Small intestine (tissue), 7 donors: ENCODE measurements around the gene RFX2. TPM values are rescaled to one million over a fixed set of nuclear protein-coding genes. Genes with fewer than 3 reads are reported as not detected.

Source experiments
- DNase-seq, 2 donors: peaks; one replicate each; pipeline versions ENCODE4 v3.0.0 to v3.0.0-alpha.2; 2013
- FAIRE-seq: peaks from 2 replicates; lab custom pipeline; 2012; peaks lifted over from hg19 to GRCh38; lab: Jason Lieb, UNC
- H3K27ac ChIP-seq, 3 donors: one replicate each; pipeline ENCODE4 v1.5.1; 2013; ENCODE audit warnings: low read length in 2 of 3, mild to moderate bottlenecking in 2 of 3, control low read depth in 1 of 3, inconsistent platforms in 1 of 3, low read depth in 1 of 3, moderate library complexity in 1 of 3
- H3K27me3 ChIP-seq, 3 donors: one replicate each; pipeline ENCODE4 v1.6.1; 2013; ENCODE audit warnings: low read length in 3 of 3, inconsistent platforms in 1 of 3; ENCODE audit not compliant: control insufficient read depth in 3 of 3, insufficient read depth in 3 of 3
- H3K36me3 ChIP-seq, 3 donors: one replicate each; pipeline ENCODE4 v1.6.1; 2013; ENCODE audit warnings: low read length in 3 of 3, inconsistent platforms in 1 of 3, low read depth in 1 of 3, mild to moderate bottlenecking in 1 of 3, moderate library complexity in 1 of 3; ENCODE audit not compliant: control insufficient read depth in 3 of 3, insufficient read depth in 2 of 3
- H3K4me1 ChIP-seq, 3 donors: one replicate each; pipeline ENCODE4 v1.6.1; 2013; ENCODE audit warnings: low read length in 2 of 3, inconsistent platforms in 1 of 3, low read depth in 1 of 3, mild to moderate bottlenecking in 1 of 3, moderate library complexity in 1 of 3; ENCODE audit not compliant: control insufficient read depth in 3 of 3, insufficient read depth in 2 of 3
- H3K4me3 ChIP-seq, 3 donors: one replicate each; pipeline ENCODE4 v1.5.1; 2013; ENCODE audit warnings: low read length in 3 of 3, control low read depth in 1 of 3, inconsistent platforms in 1 of 3, low read depth in 1 of 3, mild to moderate bottlenecking in 1 of 3, moderate library complexity in 1 of 3
- H3K9me3 ChIP-seq, 2 donors: one replicate each; pipeline ENCODE4 v1.6.1; 2013; ENCODE audit warnings: low read depth in 1 of 2, low read length in 1 of 2; ENCODE audit not compliant: control insufficient read depth in 2 of 2, insufficient read depth in 1 of 2
- WGBS, 3 donors: extraction: QIAGEN DNeasy Blood & Tissue Kit; methylation state at CpG; one replicate each; pipeline ENCODE4 v1.1.7; 2013; 5-methylcytosine and 5-hydroxymethylcytosine counted together
- polyA plus RNA-seq, 4 donors: library from polyadenylated mRNA; stranded (reverse) in 3 of 4; unstranded in 1 of 4; fragments of 200-250 nt in 3 of 4; fragments of 120-200 nt in 1 of 4; gene quantifications; one replicate each; pipeline versions ENCODE4 v1.2.1 to v1.2.3, GENCODE V29; 2013
- donor health status: healthy with polysubstance abuse.
- donor health status: control.
- donor health status: control.
- donor health status: Bipolar disorder and iron deficiency.
- donor health status: healthy.

Gene RFX2
- polyA plus RNA-seq, 4 donors, result 1.1 to 9.1 (median 2.3) TPM

- no peak for FAIRE-seq
- 85 to 89% (median 89%) methylated on average over 12 of the region's 12 CpGs for WGBS, 3 donors
- Histone ChIP-seq H3K9me3 (no peaks in the 10 kb centered on the region), H3K27me3 (no peaks in the 10 kb centered on the region), H3K4me3 (no peak overlapping the region), H3K36me3 (no peaks in the 10 kb centered on the region), H3K27ac (peak overlapping the region in 1 of 3 donors; percentile 28), H3K4me1 (peaks cover 0 to 9% (median 0%) of the 10 kb centered on the region in 3 donors)
- DNase-seq, result no peak
These were observed 125.1 kb downstream of the RFX2 start for GRCh38 chr19:5985098-5985783.

- no peaks in the 10 kb centered on the region for H3K36me3 ChIP-seq
- 64 to 86% (median 84%) methylated on average over 4 of the region's 4 CpGs for WGBS, 3 donors
- H3K4me1 ChIP-seq, result peaks cover 0 to 9% (median 0%) of the 10 kb centered on the region in 3 donors
- no peaks in the 10 kb centered on the region for H3K27me3 ChIP-seq
- H3K9me3 ChIP-seq, result no peaks in the 10 kb centered on the region
- no peak overlapping the region for H3K4me3 ChIP-seq
- DNase-seq (no peak), FAIRE-seq (no peak)
- H3K27ac ChIP-seq, result no peak overlapping the region
These were observed 125.7 kb downstream of the RFX2 start for GRCh38 chr19:5984600-5984999.

DNA sequence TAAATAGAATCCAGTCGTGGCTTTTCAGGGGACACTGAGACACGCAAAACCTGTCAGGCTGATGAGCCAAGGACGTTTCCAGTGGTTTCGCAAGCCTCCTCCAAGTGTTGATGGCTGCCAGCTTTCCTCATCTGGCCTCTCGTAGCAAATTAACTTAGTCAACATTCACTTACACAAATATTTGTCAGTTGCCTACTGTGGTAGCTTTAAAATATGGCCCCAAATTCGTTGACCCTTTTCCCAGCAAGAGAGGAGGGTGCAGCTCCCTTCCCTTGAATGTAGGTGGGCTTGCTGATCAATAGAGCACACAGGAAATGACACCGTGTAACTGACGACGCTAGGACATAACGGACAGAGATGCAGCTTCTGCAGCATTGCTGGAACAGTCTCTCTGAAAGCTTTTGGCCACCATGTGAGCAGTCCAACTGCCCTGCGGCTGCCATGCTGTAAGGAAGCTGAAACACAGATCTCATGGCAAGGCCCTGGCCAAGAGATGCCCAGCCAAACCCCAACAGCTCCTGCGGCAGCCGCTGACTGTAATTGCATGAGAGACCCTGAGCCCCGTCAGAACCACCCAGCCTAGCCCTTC lies 126.8 kb downstream of the RFX2 start:
- Histone ChIP-seq H3K4me3 (no peak overlapping the region), H3K36me3 (no peaks in the 10 kb centered on the region), H3K27ac (peak overlapping the region in 1 of 3 donors; percentile 1), H3K27me3 (no peaks in the 10 kb centered on the region), H3K9me3 (no peaks in the 10 kb centered on the region), H3K4me1 (peaks cover 0 to 16% (median 8%) of the 10 kb centered on the region in 3 donors)
- DNase-seq, result no peak
- no peak for FAIRE-seq
- WGBS, 3 donors, result 63 to 73% (median 65%) methylated on average over 14 of the region's 14 CpGs

DNA sequence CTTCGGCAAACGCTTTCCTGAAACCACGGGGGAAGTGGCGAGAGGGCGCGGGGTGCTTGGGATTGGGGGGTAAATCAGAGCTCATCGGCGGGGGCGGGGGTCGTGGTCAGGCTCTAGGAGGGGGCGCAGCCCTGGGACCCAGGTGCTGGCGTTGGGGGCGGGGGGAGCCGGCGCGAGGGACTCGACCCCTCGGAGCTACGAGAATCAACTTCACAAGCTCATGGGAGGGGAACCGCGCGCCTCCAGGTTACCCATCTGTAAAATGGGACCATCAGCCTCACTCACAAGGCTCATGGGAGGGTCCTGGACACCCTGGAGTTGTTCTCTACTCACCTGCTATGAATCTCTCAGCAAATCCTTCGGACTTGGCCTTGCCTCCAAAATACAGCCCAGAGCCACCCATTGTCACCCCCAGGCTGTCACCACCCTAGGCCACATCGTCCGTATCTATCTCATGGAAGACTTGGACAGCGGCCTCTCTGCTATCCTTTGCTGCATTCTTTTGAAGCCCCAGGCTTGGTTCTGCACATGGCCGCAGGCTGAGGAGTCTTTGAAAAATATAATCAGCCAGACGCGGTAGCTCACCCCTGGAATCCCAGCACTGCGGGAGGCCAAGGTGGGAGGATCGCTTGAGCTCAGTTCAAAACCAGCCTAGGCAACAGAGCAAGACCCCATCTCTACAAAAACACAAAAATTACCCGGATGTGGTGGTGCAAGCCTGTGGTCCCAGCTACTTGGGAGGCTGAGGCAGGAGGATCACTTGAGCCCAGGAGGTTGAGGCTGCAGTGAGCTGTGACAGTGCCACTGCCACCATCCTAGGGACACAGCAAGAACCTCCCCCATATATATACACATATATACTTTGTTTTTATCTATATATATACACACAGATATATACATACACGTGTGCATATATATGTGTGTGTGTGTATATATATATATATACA lies 131.4 kb downstream of the RFX2 start:
- peaks cover 10 to 34% (median 19%) of the 10 kb centered on the region in 3 donors for H3K4me1 ChIP-seq
- no peaks in the 10 kb centered on the region for H3K27me3 ChIP-seq
- no peak for DNase-seq
- H3K4me3 ChIP-seq, result peak overlapping the region; percentile 27 to 92 (median 49)
- no peaks in the 10 kb centered on the region for H3K9me3 ChIP-seq
- peak overlapping the region; percentile 75 to 93 (median 87) for H3K27ac ChIP-seq
- H3K36me3 ChIP-seq, result peaks cover 0 to 12% (median 1%) of the 10 kb centered on the region in 3 donors
- no peak for FAIRE-seq
- 41 to 54% (median 41%) methylated on average over 28 to 33 of the region's 33 CpGs for WGBS, 3 donors

DNA sequence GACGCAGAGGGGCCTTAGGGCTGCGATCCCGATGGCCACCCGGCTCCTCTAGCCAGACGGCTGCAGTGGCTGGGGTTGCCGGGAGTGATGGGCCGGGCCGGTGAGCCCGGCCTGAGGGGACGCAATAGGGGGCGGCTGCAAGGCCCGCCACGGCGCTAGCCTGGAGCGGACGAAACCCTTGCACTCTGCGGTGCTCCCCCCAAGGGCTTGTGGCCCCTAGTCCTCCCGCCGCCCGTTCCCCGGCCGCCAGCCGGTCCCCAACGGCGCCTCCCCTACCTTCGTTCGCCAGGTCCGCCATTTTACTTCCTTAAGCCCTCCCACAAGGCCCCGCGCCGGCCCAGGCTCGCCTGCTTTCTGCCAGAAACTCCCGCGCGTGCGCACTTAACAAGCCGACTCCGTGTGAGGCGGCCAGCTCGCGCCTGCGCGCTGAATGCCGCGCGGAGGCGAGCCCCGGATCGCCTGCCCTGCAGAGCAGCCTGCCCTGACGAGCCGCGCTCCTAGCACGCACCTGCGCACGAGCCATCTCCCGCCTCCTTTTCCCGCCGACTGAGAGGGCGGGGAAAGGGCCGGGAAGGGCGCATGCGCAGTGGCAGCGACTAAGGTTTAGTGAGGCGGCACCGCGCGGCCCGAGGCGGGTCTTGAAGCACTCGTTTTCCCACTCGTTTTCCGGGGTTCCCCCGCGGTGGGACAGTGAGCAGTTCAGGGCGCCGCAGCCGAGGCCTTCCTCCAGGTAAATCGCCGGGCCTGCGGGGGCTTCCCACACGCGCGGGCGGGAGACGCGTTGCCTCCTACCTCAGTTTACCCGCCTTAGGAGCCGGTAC lies 132.3 kb downstream of the RFX2 start, which contains the start of gene RANBP3:
Gene RANBP3, minus strand, starts transcription at position 356 of the 821 bp plus-strand sequence. Its CDS starts 58 bp downstream, at position 298.
- WGBS, 3 donors, result 0% methylated on average over 77 to 88 of the region's 88 CpGs
- peaks cover 0 to 20% (median 7%) of the 10 kb centered on the region in 3 donors for H3K36me3 ChIP-seq
- H3K27ac ChIP-seq, result peak within 1 kb of the TSS; percentile 84 to 93 (median 87)
- FAIRE-seq (no peak), DNase-seq (peak; percentile 99 to 100)
- no peaks in the 10 kb centered on the region for H3K9me3 ChIP-seq
- peaks cover 10 to 39% (median 19%) of the 10 kb centered on the region in 3 donors for H3K4me1 ChIP-seq
- H3K27me3 ChIP-seq, result no peaks in the 10 kb centered on the region
- H3K4me3 ChIP-seq, result peak within 1 kb of the TSS; percentile 92 to 99 (median 98)

DNA sequence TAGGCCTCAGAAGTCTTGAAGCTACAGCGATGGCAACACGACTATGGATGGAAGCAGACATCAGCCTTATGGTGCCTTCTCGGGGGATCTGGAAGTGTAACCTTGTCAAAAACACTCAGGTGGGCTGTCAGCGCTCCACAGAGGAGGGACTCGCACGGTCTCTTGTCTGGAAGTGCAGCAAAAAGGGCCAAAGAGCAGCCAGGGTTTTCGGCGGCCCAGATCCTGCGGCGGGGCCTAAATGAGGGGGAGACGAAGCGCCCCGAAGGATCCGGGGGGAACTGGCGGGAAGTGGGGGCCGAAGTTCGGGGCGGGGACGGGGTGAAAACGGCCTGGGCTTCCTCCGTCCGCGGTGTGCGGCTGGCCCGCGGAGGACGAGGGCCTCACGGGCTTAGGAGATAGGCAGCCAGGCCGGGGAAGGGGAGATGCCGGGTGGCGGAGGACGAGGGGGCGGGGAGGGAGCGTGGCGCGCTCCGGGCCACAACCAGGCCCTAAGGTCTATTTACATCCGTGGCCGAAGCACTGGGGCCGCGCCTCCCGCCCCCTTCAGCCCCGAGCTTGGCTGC lies 133.0 kb downstream of the RFX2 start:
- H3K4me1 ChIP-seq, result peaks cover 10 to 39% (median 19%) of the 10 kb centered on the region in 3 donors
- DNase-seq (no peak), FAIRE-seq (no peak)
- WGBS, 3 donors, result 0 to 1% (median 1%) methylated on average over 27 to 43 of the region's 43 CpGs
- no peaks in the 10 kb centered on the region for H3K27me3 ChIP-seq
- peak overlapping the region; percentile 92 to 99 (median 98) for H3K4me3 ChIP-seq
- H3K9me3 ChIP-seq, result no peaks in the 10 kb centered on the region
- H3K27ac ChIP-seq, result peak overlapping the region; percentile 84 to 93 (median 87)
- peaks cover 0 to 24% (median 7%) of the 10 kb centered on the region in 3 donors for H3K36me3 ChIP-seq

DNA sequence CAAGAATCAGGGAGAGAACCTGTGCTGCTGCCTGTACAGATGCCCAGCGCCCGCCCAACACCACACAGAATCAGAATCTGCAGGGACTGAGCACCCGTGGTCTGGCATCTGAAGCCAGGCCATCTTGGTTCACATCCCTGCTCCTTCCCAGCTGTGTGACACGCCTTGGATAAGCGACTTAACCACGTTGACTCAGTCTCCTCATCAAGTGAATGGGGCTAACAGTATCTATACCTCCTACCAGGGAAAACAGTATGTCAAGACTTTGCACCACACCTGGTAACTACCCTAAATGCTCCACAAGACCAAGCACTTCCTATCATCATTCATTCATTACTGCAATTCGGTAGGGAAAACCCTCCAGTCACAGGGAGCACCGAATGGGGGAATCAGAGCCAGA lies 133.5 kb downstream of the RFX2 start:
- FAIRE-seq (no peak), DNase-seq (no peak)
- Histone ChIP-seq H3K9me3 (no peaks in the 10 kb centered on the region), H3K4me3 (peak overlapping the region in 2 of 3 donors; percentile 92 to 98), H3K36me3 (peaks cover 0 to 28% (median 7%) of the 10 kb centered on the region in 3 donors), H3K4me1 (peaks cover 10 to 39% (median 19%) of the 10 kb centered on the region in 3 donors), H3K27me3 (no peaks in the 10 kb centered on the region), H3K27ac (no peak overlapping the region)
- WGBS, 3 donors, result 33 to 41% (median 37%) methylated on average over 8 of the region's 8 CpGs
